GM23248 (cell line): Measurements from ENCODE around the gene COMMD7. TPM values are rescaled to one million over a fixed set of nuclear protein-coding genes. Genes with fewer than 3 reads are reported as not detected.
A peak's percentile ranks its signal among the peaks of the same experiment; 100 is the strongest.

Experiments used
- DNase-seq: peaks from one replicate; pipeline ENCODE4 v3.0.0-alpha.2; 2015
- H2AFZ ChIP-seq: fragments of 200-600 bp; sonication (generic); 2 replicates; pipeline ENCODE4 v1.6.1; 2016; ENCODE audit warnings: antibody characterized with exemption
- H3F3A ChIP-seq: fragments of 200-600 bp; sonication (generic); 2 replicates; pipeline ENCODE4 v1.6.1; 2016; ENCODE audit warnings: mild to moderate bottlenecking, antibody characterized with exemption, mixed run types; ENCODE audit not compliant: insufficient read depth
- H3K27ac ChIP-seq: fragments of 200-600 bp; sonication (generic); 2 replicates; pipeline ENCODE4 v1.5.1; 2016; ENCODE audit warnings: mild to moderate bottlenecking
- H3K27me3 ChIP-seq: fragments of 200-600 bp; sonication (generic); replicated peaks from 2 replicates; pipeline ENCODE4 v1.6.1; 2016; ENCODE audit warnings: mild to moderate bottlenecking; ENCODE audit not compliant: insufficient read depth
- H3K36me3 ChIP-seq: fragments of 200-600 bp; sonication (generic); 2 replicates; pipeline ENCODE4 v1.6.1; 2016; ENCODE audit warnings: low read depth, mild to moderate bottlenecking
- H3K4me1 ChIP-seq: fragments of 200-600 bp; sonication (generic); 2 replicates; pipeline ENCODE4 v1.6.1; 2016; ENCODE audit warnings: mild to moderate bottlenecking; ENCODE audit not compliant: insufficient read depth
- H3K4me2 ChIP-seq: fragments of 200-600 bp; sonication (generic); one replicate; pipeline ENCODE4 v1.6.1; 2016; ENCODE audit warnings: mild to moderate bottlenecking; ENCODE audit not compliant: unreplicated experiment
- H3K4me3 ChIP-seq: fragments of 200-600 bp; sonication (generic); 2 replicates; pipeline ENCODE4 v1.5.1; 2016; ENCODE audit warnings: mild to moderate bottlenecking
- H3K79me2 ChIP-seq: fragments of 200-600 bp; sonication (generic); 2 replicates; pipeline ENCODE4 v1.6.1; 2016; ENCODE audit warnings: mild to moderate bottlenecking; ENCODE audit not compliant: insufficient read depth
- H3K9ac ChIP-seq: fragments of 200-600 bp; sonication (generic); 2 replicates; pipeline ENCODE4 v1.6.1; 2016; ENCODE audit warnings: mild to moderate bottlenecking
- H3K9me2 ChIP-seq: fragments of 200-600 bp; sonication (generic); 2 replicates; pipeline ENCODE4 v1.6.1; 2016; ENCODE audit warnings: mixed run types, mild to moderate bottlenecking, moderate library complexity; ENCODE audit not compliant: insufficient read depth
- H3K9me3 ChIP-seq: fragments of 200-600 bp; sonication (generic); one replicate; pipeline ENCODE4 v1.6.1; 2017; ENCODE audit warnings: low read depth
- H4K20me1 ChIP-seq: fragments of 200-600 bp; sonication (generic); 2 replicates; pipeline ENCODE4 v1.6.0; 2016; ENCODE audit not compliant: insufficient read depth
- EZH2 ChIP-seq: fragments of 200-600 bp; sonication (generic); IDR thresholded peaks from 2 replicates; pipeline ENCODE4 v1.6.1; 2018; ENCODE audit warnings: antibody characterized with exemption, mild to moderate bottlenecking; ENCODE audit not compliant: insufficient read depth, poor library complexity, severe bottlenecking
- EZH2phosphoT487 ChIP-seq: fragments of 200-600 bp; sonication (generic); IDR thresholded peaks from 2 replicates; pipeline ENCODE4 v1.6.1; 2018; ENCODE audit warnings: antibody characterized with exemption, moderate library complexity, mild to moderate bottlenecking, low read depth; ENCODE audit not compliant: insufficient read depth
- WGBS, 2 experiments: methylation state at CpG; one replicate each; pipeline ENCODE4 v1.1.6; 2015 to 2017; ENCODE audit warnings: low lambda C conversion rate in 2 of 2, low coverage in 1 of 2; ENCODE audit errors: missing lambda C conversion rate in 2 of 2; 5-methylcytosine and 5-hydroxymethylcytosine counted together
- in situ Hi-C: fragments of 300-500 bp; cut with MboI; formaldehyde crosslinking; loops from 2 replicates; pipeline ENCODE4 v1.15.0; 2020
- polyA plus RNA-seq: library from polyadenylated mRNA; unstranded; fragments of >200 nt; fragmentation: Nextera tagmentation; extraction: Ambion mirVana; gene quantifications from 2 replicates; pipeline ENCODE4 v1.2.1, GENCODE V29; 2016
- total RNA-seq: library from RNA; depleted of rRNA; stranded (reverse); fragments of >200 nt; shearing (Covaris generic); gene quantifications from 2 replicates; pipeline ENCODE4 v1.2.3, GENCODE V29; 2014

Gene COMMD7
- total and polyA plus RNA-seq, 2 experiments from 2014 or later, result 37.0 to 68.8 TPM

GRCh38 chr20:32751293-32751692 lies 8.0 kb upstream of the COMMD7 start:
- Histone ChIP-seq H2AFZ (no peak overlapping the region), H3K79me2 (no peaks in the 10 kb centered on the region), H3K36me3 (no peaks in the 10 kb centered on the region), H3F3A (peaks cover 28% of the 10 kb centered on the region), H3K4me2 (no peak overlapping the region), H3K9ac (no peak overlapping the region), H3K27me3 (no peaks in the 10 kb centered on the region), H3K9me3 (no peaks in the 10 kb centered on the region), H3K4me3 (no peak overlapping the region), H3K9me2 (no peaks in the 10 kb centered on the region), H4K20me1 (no peaks in the 10 kb centered on the region), H3K4me1 (peaks cover 17% of the 10 kb centered on the region), H3K27ac (no peak overlapping the region)
- TF ChIP-seq EZH2 (no peak), EZH2phosphoT487 (no peak)
- DNase-seq, result no peak
- in situ Hi-C loops, result no loop called here

- H2AFZ ChIP-seq, result no peak overlapping the region
- TF ChIP-seq EZH2phosphoT487 (no peak), EZH2 (no peak)
- DNase-seq, result no peak
- H3K9ac ChIP-seq, result no peak overlapping the region
- in situ Hi-C loops, result no loop called here
- H3K4me3 ChIP-seq, result no peak overlapping the region
- H3K4me1 ChIP-seq, result peaks cover 22% of the 10 kb centered on the region
- no peaks in the 10 kb centered on the region for H3K27me3 ChIP-seq
- WGBS, 2 experiments, result 85% methylated on average over 11 of the region's 11 CpGs
- H3K9me2 ChIP-seq, result no peaks in the 10 kb centered on the region
- no peaks in the 10 kb centered on the region for H3K9me3 ChIP-seq
- no peaks in the 10 kb centered on the region for H3K79me2 ChIP-seq
- no peak overlapping the region for H3K4me2 ChIP-seq
- no peaks in the 10 kb centered on the region for H3K36me3 ChIP-seq
- H3F3A ChIP-seq, result peaks cover 33% of the 10 kb centered on the region
- no peak overlapping the region for H3K27ac ChIP-seq
- H4K20me1 ChIP-seq, result no peaks in the 10 kb centered on the region
Observed at GRCh38 chr20:32749914-32750637, 6.8 kb upstream of the COMMD7 start.

- Histone ChIP-seq H3K27me3 (no peaks in the 10 kb centered on the region), H3K79me2 (no peaks in the 10 kb centered on the region), H3K4me1 (peaks cover 17% of the 10 kb centered on the region), H3K4me2 (peak overlapping the region; percentile 86), H4K20me1 (no peaks in the 10 kb centered on the region), H3K9me2 (no peaks in the 10 kb centered on the region), H3K4me3 (peak overlapping the region; percentile 83), H3K27ac (no peak overlapping the region), H3K9me3 (no peaks in the 10 kb centered on the region), H3F3A (peaks cover 20% of the 10 kb centered on the region), H2AFZ (peak overlapping the region; percentile 90), H3K36me3 (no peaks in the 10 kb centered on the region), H3K9ac (peak overlapping the region; percentile 88)
- no peak for TF ChIP-seq EZH2phosphoT487
- TF ChIP-seq EZH2, result no peak
- in situ Hi-C loops, result no loop called here
- DNase-seq, result no peak
- 16 to 17% methylated on average over 20 to 25 of the region's 25 CpGs for WGBS, 2 experiments
Observed at GRCh38 chr20:32742322-32743236, 688 bp downstream of the COMMD7 start.

- peaks cover 12% of the 10 kb centered on the region for H3F3A ChIP-seq
- no peaks in the 10 kb centered on the region for H3K9me3 ChIP-seq
- DNase-seq, result no peak
- peaks cover 19% of the 10 kb centered on the region for H3K4me1 ChIP-seq
- no peaks in the 10 kb centered on the region for H4K20me1 ChIP-seq
- no peaks in the 10 kb centered on the region for H3K27me3 ChIP-seq
- H3K27ac ChIP-seq, result no peak overlapping the region
- H3K36me3 ChIP-seq, result no peaks in the 10 kb centered on the region
- H2AFZ ChIP-seq, result no peak overlapping the region
- H3K79me2 ChIP-seq, result no peaks in the 10 kb centered on the region
- in situ Hi-C loops, result no loop called here
- no peak overlapping the region for H3K4me2 ChIP-seq
- TF ChIP-seq EZH2 (no peak), EZH2phosphoT487 (no peak)
- no peaks in the 10 kb centered on the region for H3K9me2 ChIP-seq
- 87 to 90% methylated on average over 5 of the region's 5 CpGs for WGBS, 2 experiments
- no peak overlapping the region for H3K9ac ChIP-seq
- no peak overlapping the region for H3K4me3 ChIP-seq
Observed at GRCh38 chr20:32741151-32741550, 2.1 kb downstream of the COMMD7 start.
